ENCODE data around the gene BTG2.

GRCh38 chr1:203302894-203303293 is 2.4 kb upstream of the BTG2 start:
- TF ChIP-seq POLR2A (IDR thresholded peaks at IDR 0.05; ENCODE audit: low read depth, low read length) (no peak), TAF1 (IDR thresholded peaks at IDR 0.05; ENCODE audit: borderline replicate concordance, low read depth, low read length) (no peak)

Measured in GM12892 (cell line).